ENCODE data around the gene PIAS1.
"Not testable (repeated sequence)": the region's sequence is repeated elsewhere in the genome, so short reads cannot be mapped to it uniquely, and the experiment has no call there.

The PIAS1 gene

GRCh38 chr15:68201153-68201878 is 147.2 kb downstream of the PIAS1 start:
- Histone ChIP-seq H3K4me1 (ENCODE audit: control insufficient read depth, insufficient read depth, low read length) (peaks cover 12% of the 10 kb centered on the region), H3K36me3 (ENCODE audit: control insufficient read depth, insufficient read depth, low read length) (no peaks in the 10 kb centered on the region), H3K4me3 (ENCODE audit: low read length) (no peak overlapping the region), H3K9me3 (ENCODE audit: control insufficient read depth, insufficient read depth, low read length) (no peaks in the 10 kb centered on the region), H3K27ac (ENCODE audit: low read length) (no peak overlapping the region), H3K27me3 (ENCODE audit: control insufficient read depth, insufficient read depth, low read length) (no peaks in the 10 kb centered on the region)
- no CpG with 5 or more reads among the region's 7 CpGs for WGBS (ENCODE audit: insufficient coverage, insufficient read length)
- no peak for DNase-seq (ENCODE audit: low read depth, low spot score)

GRCh38 chr15:68201879-68202261 is 147.8 kb downstream of the PIAS1 start:
- H3K4me3 ChIP-seq (ENCODE audit: low read length) = no peak overlapping the region

GRCh38 chr15:68202994-68203393 is 148.9 kb downstream of the PIAS1 start:
- H3K27me3 ChIP-seq (ENCODE audit: control insufficient read depth, insufficient read depth, low read length); H3K9me3 ChIP-seq (ENCODE audit: control insufficient read depth, insufficient read depth, low read length); H3K27ac ChIP-seq (ENCODE audit: low read length); H3K36me3 ChIP-seq (ENCODE audit: control insufficient read depth, insufficient read depth, low read length); H3K4me3 ChIP-seq (ENCODE audit: low read length); DNase-seq (ENCODE audit: low read depth, low spot score): not testable (repeated sequence)
- WGBS (ENCODE audit: insufficient coverage, insufficient read length) = no CpG with 5 or more reads among the region's 7 CpGs
- H3K4me1 ChIP-seq (ENCODE audit: control insufficient read depth, insufficient read depth, low read length) = peaks cover 17% of the 10 kb centered on the region

More at GRCh38 chr15:68201879-68202261, 147.8 kb downstream of the PIAS1 start:
- H3K27me3 ChIP-seq (ENCODE audit: control insufficient read depth, insufficient read depth, low read length) = no peaks in the 10 kb centered on the region
- no peaks in the 10 kb centered on the region for H3K36me3 ChIP-seq (ENCODE audit: control insufficient read depth, insufficient read depth, low read length)
- no peak overlapping the region for H3K27ac ChIP-seq (ENCODE audit: low read length)
- DNase-seq (ENCODE audit: low read depth, low spot score) = no peak
- peaks cover 15% of the 10 kb centered on the region for H3K4me1 ChIP-seq (ENCODE audit: control insufficient read depth, insufficient read depth, low read length)
- WGBS (ENCODE audit: insufficient coverage, insufficient read length) = no CpG with 5 or more reads among the region's 3 CpGs
- no peaks in the 10 kb centered on the region for H3K9me3 ChIP-seq (ENCODE audit: control insufficient read depth, insufficient read depth, low read length)

- Histone ChIP-seq H3K4me3 (ENCODE audit: low read length) (no peak overlapping the region), H3K27me3 (ENCODE audit: control insufficient read depth, insufficient read depth, low read length) (no peaks in the 10 kb centered on the region), H3K4me1 (ENCODE audit: control insufficient read depth, insufficient read depth, low read length) (peaks cover 17% of the 10 kb centered on the region), H3K36me3 (ENCODE audit: control insufficient read depth, insufficient read depth, low read length) (no peaks in the 10 kb centered on the region; the same call in 1 of the 2 replicates), H3K9me3 (ENCODE audit: control insufficient read depth, insufficient read depth, low read length) (no peaks in the 10 kb centered on the region), H3K27ac (ENCODE audit: low read length) (no peak overlapping the region)
- WGBS (ENCODE audit: insufficient coverage, insufficient read length) = no CpG with 5 or more reads among the region's 5 CpGs
- DNase-seq (ENCODE audit: low read depth, low spot score) = no peak
Observed at GRCh38 chr15:68203486-68203885, 149.4 kb downstream of the PIAS1 start.

- Histone ChIP-seq H3K36me3 (ENCODE audit: control insufficient read depth, insufficient read depth, low read length) (no peaks in the 10 kb centered on the region; the same call in 1 of the 2 replicates), H3K27ac (ENCODE audit: low read length) (no peak overlapping the region), H3K27me3 (ENCODE audit: control insufficient read depth, insufficient read depth, low read length) (no peaks in the 10 kb centered on the region), H3K4me1 (ENCODE audit: control insufficient read depth, insufficient read depth, low read length) (peaks cover 17% of the 10 kb centered on the region), H3K9me3 (ENCODE audit: control insufficient read depth, insufficient read depth, low read length) (no peaks in the 10 kb centered on the region), H3K4me3 (ENCODE audit: low read length) (no peak overlapping the region)
- no peak for DNase-seq (ENCODE audit: low read depth, low spot score)
- no CpG with 5 or more reads among the region's 5 CpGs for WGBS (ENCODE audit: insufficient coverage, insufficient read length)
Observed at GRCh38 chr15:68203956-68204355, 149.8 kb downstream of the PIAS1 start.

GRCh38 chr15:68204361-68204760 is 150.2 kb downstream of the PIAS1 start:
- Histone ChIP-seq H3K9me3 (ENCODE audit: control insufficient read depth, insufficient read depth, low read length) (no peaks in the 10 kb centered on the region), H3K4me3 (ENCODE audit: low read length) (no peak overlapping the region), H3K36me3 (ENCODE audit: control insufficient read depth, insufficient read depth, low read length) (no peaks in the 10 kb centered on the region; the same call in 1 of the 2 replicates), H3K27me3 (ENCODE audit: control insufficient read depth, insufficient read depth, low read length) (no peaks in the 10 kb centered on the region), H3K27ac (ENCODE audit: low read length) (no peak overlapping the region), H3K4me1 (ENCODE audit: control insufficient read depth, insufficient read depth, low read length) (peaks cover 15% of the 10 kb centered on the region)
- WGBS (ENCODE audit: insufficient coverage, insufficient read length) = no CpG with 5 or more reads among the region's 7 CpGs
- no peak for DNase-seq (ENCODE audit: low read depth, low spot score)

- no peak for DNase-seq (ENCODE audit: low read depth, low spot score)
- Histone ChIP-seq H3K4me3 (ENCODE audit: low read length) (no peak within 1 kb of the TSS), H3K4me1 (ENCODE audit: control insufficient read depth, insufficient read depth, low read length) (peaks cover 13% of the 10 kb centered on the region), H3K27ac (ENCODE audit: low read length) (no peak within 1 kb of the TSS), H3K36me3 (ENCODE audit: control insufficient read depth, insufficient read depth, low read length) (no peaks in the 10 kb centered on the region; the same call in 1 of the 2 replicates), H3K9me3 (ENCODE audit: control insufficient read depth, insufficient read depth, low read length) (no peaks in the 10 kb centered on the region), H3K27me3 (ENCODE audit: control insufficient read depth, insufficient read depth, low read length) (no peaks in the 10 kb centered on the region)
- WGBS (ENCODE audit: insufficient coverage, insufficient read length) = no CpG with 5 or more reads among the region's 16 CpGs
Observed at GRCh38 chr15:68204776-68205557, 150.9 kb downstream of the PIAS1 start, which contains the start of gene CALML4. TSS of gene CALML4 (minus strand) at chr15:68205332. CDS start at chr15:68205247, 85 bp downstream.

- no peak for DNase-seq (ENCODE audit: low read depth, low spot score)
- H3K9me3 ChIP-seq (ENCODE audit: control insufficient read depth, insufficient read depth, low read length) = no peaks in the 10 kb centered on the region
- H3K36me3 ChIP-seq (ENCODE audit: control insufficient read depth, insufficient read depth, low read length) = no peaks in the 10 kb centered on the region; the same call in 1 of the 2 replicates
- H3K4me3 ChIP-seq (ENCODE audit: low read length) = no peak overlapping the region
- H3K27ac ChIP-seq (ENCODE audit: low read length) = no peak overlapping the region
- H3K27me3 ChIP-seq (ENCODE audit: control insufficient read depth, insufficient read depth, low read length) = no peaks in the 10 kb centered on the region
- no CpG with 5 or more reads among the region's 13 CpGs for WGBS (ENCODE audit: insufficient coverage, insufficient read length)
- peaks cover 16% of the 10 kb centered on the region for H3K4me1 ChIP-seq (ENCODE audit: control insufficient read depth, insufficient read depth, low read length)
Observed at GRCh38 chr15:68205558-68205944, 151.4 kb downstream of the PIAS1 start.

- no CpG with 5 or more reads among the region's 14 CpGs for WGBS (ENCODE audit: insufficient coverage, insufficient read length)
- Histone ChIP-seq H3K27ac (ENCODE audit: low read length) (no peak overlapping the region), H3K4me1 (ENCODE audit: control insufficient read depth, insufficient read depth, low read length) (peaks cover 16% of the 10 kb centered on the region), H3K9me3 (ENCODE audit: control insufficient read depth, insufficient read depth, low read length) (no peaks in the 10 kb centered on the region), H3K36me3 (ENCODE audit: control insufficient read depth, insufficient read depth, low read length) (no peaks in the 10 kb centered on the region; the same call in 1 of the 2 replicates), H3K27me3 (ENCODE audit: control insufficient read depth, insufficient read depth, low read length) (no peaks in the 10 kb centered on the region), H3K4me3 (ENCODE audit: low read length) (no peak overlapping the region)
- DNase-seq (ENCODE audit: low read depth, low spot score) = no peak
Observed at GRCh38 chr15:68205954-68206539, 151.9 kb downstream of the PIAS1 start.

- H3K9me3 ChIP-seq (ENCODE audit: control insufficient read depth, insufficient read depth, low read length) = no peaks in the 10 kb centered on the region
- no peaks in the 10 kb centered on the region for H3K27me3 ChIP-seq (ENCODE audit: control insufficient read depth, insufficient read depth, low read length)
- no CpG with 5 or more reads among the region's 12 CpGs for WGBS (ENCODE audit: insufficient coverage, insufficient read length)
- peaks cover 16% of the 10 kb centered on the region for H3K4me1 ChIP-seq (ENCODE audit: control insufficient read depth, insufficient read depth, low read length)
- H3K27ac ChIP-seq (ENCODE audit: low read length) = no peak overlapping the region
- H3K4me3 ChIP-seq (ENCODE audit: low read length) = no peak overlapping the region
- H3K36me3 ChIP-seq (ENCODE audit: control insufficient read depth, insufficient read depth, low read length) = no peaks in the 10 kb centered on the region; the same call in 1 of the 2 replicates
- DNase-seq (ENCODE audit: low read depth, low spot score) = no peak
Observed at GRCh38 chr15:68206711-68207151, 152.6 kb downstream of the PIAS1 start.
